ENCODE measurements around the gene AP1S1. TPM values are rescaled to one million over a fixed set of nuclear protein-coding genes. Genes with fewer than 3 reads are reported as not detected.

AP1S1 gene
- polyA plus RNA-seq, 4 donors = 62.7 to 134 (median 87.3) TPM

DNA sequence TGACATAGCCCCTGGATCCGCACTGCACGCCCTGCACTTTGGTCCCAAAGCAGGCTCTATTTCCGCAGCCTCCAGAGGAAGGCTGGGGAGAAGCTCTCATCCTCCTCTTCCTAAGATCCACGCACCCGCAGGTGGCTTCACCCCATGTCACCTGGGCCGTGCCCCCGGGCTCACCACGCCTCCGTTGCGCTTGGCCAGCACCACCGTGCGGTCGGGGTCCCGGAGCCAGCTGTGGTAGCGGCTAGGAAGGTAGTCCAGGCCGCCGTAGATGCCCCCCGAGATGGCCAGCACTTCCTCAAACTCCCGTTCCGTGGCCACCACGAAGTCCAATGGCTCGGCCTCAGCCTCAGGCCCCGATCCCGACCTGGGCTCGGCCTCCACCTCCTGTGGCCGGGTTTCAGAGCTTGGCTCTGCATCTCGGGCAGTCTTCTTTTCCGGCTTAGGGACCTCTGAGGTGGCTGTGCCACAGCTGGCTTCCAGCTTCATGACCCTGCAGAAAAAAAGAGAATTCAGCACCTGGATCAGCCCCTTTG lies 20.1 kb downstream of the AP1S1 start:
- Histone ChIP-seq H3K27me3 (ENCODE audit: control insufficient read depth in 3 of 3, insufficient read depth in 3 of 3, low read length in 3 of 3) (peaks cover 11 to 99% (median 63%) of the 10 kb centered on the region in 3 donors), H3K36me3 (ENCODE audit: control insufficient read depth in 3 of 3, insufficient read depth in 2 of 3, low read depth in 1 of 3, low read length in 3 of 3) (no peaks in the 10 kb centered on the region), H3K9me3 (ENCODE audit: control insufficient read depth in 2 of 2, insufficient read depth in 1 of 2, low read depth in 1 of 2, low read length in 1 of 2) (peaks cover 0 to 2% of the 10 kb centered on the region in 2 donors), H3K4me3 (ENCODE audit: low read depth in 1 of 3, low read length in 3 of 3) (no peak overlapping the region), H3K4me1 (ENCODE audit: control insufficient read depth in 3 of 3, insufficient read depth in 2 of 3, low read depth in 1 of 3, low read length in 2 of 3) (peaks cover 0 to 25% (median 4%) of the 10 kb centered on the region in 3 donors), H3K27ac (ENCODE audit: low read depth in 1 of 3, low read length in 2 of 3) (no peak overlapping the region)
- 6 to 20% (median 16%) methylated on average over 27 to 28 of the region's 28 CpGs for WGBS, 3 donors
- no peak for DNase-seq
- FAIRE-seq = no peak

- Histone ChIP-seq H3K27me3 (ENCODE audit: control insufficient read depth in 3 of 3, insufficient read depth in 3 of 3, low read length in 3 of 3) (peaks cover 17 to 99% (median 61%) of the 10 kb centered on the region in 3 donors), H3K4me3 (ENCODE audit: low read depth in 1 of 3, low read length in 3 of 3) (no peak overlapping the region), H3K9me3 (ENCODE audit: control insufficient read depth in 2 of 2, insufficient read depth in 1 of 2, low read depth in 1 of 2, low read length in 1 of 2) (peaks cover 0 to 2% of the 10 kb centered on the region in 2 donors), H3K36me3 (ENCODE audit: control insufficient read depth in 3 of 3, insufficient read depth in 2 of 3, low read depth in 1 of 3, low read length in 3 of 3) (no peaks in the 10 kb centered on the region), H3K4me1 (ENCODE audit: control insufficient read depth in 3 of 3, insufficient read depth in 2 of 3, low read depth in 1 of 3, low read length in 2 of 3) (peaks cover 3 to 22% (median 4%) of the 10 kb centered on the region in 3 donors), H3K27ac (ENCODE audit: low read depth in 1 of 3, low read length in 2 of 3) (no peak overlapping the region)
- DNase-seq = peak in 1 of 2 donors; percentile 51
- WGBS, 3 donors = 3 to 12% (median 10%) methylated on average over 3 of the region's 3 CpGs
- no peak for FAIRE-seq
These were observed 21.4 kb downstream of the AP1S1 start for GRCh38 chr7:101175664-101176063.

DNA sequence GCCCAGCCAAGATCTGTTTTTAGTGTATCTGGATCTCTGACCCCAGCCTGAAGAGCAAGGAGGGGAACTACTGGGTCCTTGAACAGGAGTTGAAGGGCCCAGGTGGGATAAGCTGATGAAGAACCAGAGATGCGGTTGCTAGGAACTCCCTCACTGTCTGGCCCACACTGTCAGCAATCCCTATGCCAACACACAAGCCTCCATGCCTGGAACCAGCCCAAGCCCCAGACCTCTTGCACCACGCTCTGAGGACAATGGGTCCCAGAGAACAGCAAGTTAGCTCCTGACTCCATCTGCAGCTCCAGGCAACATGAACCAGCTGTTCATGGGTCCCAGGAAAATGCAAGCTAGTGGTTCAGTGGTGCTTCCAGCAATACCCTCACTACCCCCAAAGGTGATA lies 23.4 kb downstream of the AP1S1 start:
- Histone ChIP-seq H3K27ac (ENCODE audit: low read depth in 1 of 3, low read length in 2 of 3) (no peak overlapping the region), H3K4me1 (ENCODE audit: control insufficient read depth in 3 of 3, insufficient read depth in 2 of 3, low read depth in 1 of 3, low read length in 2 of 3) (peaks cover 3 to 15% (median 4%) of the 10 kb centered on the region in 3 donors), H3K4me3 (ENCODE audit: low read depth in 1 of 3, low read length in 3 of 3) (no peak overlapping the region), H3K27me3 (ENCODE audit: control insufficient read depth in 3 of 3, insufficient read depth in 3 of 3, low read length in 3 of 3) (peaks cover 10 to 94% (median 49%) of the 10 kb centered on the region in 3 donors), H3K9me3 (ENCODE audit: control insufficient read depth in 2 of 2, insufficient read depth in 1 of 2, low read depth in 1 of 2, low read length in 1 of 2) (peaks cover 0 to 2% of the 10 kb centered on the region in 2 donors), H3K36me3 (ENCODE audit: control insufficient read depth in 3 of 3, insufficient read depth in 2 of 3, low read depth in 1 of 3, low read length in 3 of 3) (no peaks in the 10 kb centered on the region)
- DNase-seq (no peak), FAIRE-seq (no peak)
- 71 to 96% (median 89%) methylated on average over 2 of the region's 2 CpGs for WGBS, 3 donors

- Histone ChIP-seq H3K27ac (ENCODE audit: low read depth in 1 of 3, low read length in 2 of 3) (no peak overlapping the region), H3K9me3 (ENCODE audit: control insufficient read depth in 2 of 2, insufficient read depth in 1 of 2, low read depth in 1 of 2, low read length in 1 of 2) (no peaks in the 10 kb centered on the region), H3K4me1 (ENCODE audit: control insufficient read depth in 3 of 3, insufficient read depth in 2 of 3, low read depth in 1 of 3, low read length in 2 of 3) (peaks cover 0 to 4% (median 3%) of the 10 kb centered on the region in 3 donors), H3K4me3 (ENCODE audit: low read depth in 1 of 3, low read length in 3 of 3) (no peak overlapping the region), H3K27me3 (ENCODE audit: control insufficient read depth in 3 of 3, insufficient read depth in 3 of 3, low read length in 3 of 3) (peaks cover 10 to 79% (median 37%) of the 10 kb centered on the region in 3 donors), H3K36me3 (ENCODE audit: control insufficient read depth in 3 of 3, insufficient read depth in 2 of 3, low read depth in 1 of 3, low read length in 3 of 3) (no peaks in the 10 kb centered on the region)
- DNase-seq (no peak), FAIRE-seq (no peak)
- WGBS, 3 donors = 2 to 3% (median 2%) methylated on average over 17 to 20 of the region's 20 CpGs
These were observed 24.8 kb downstream of the AP1S1 start for GRCh38 chr7:101179117-101179516.

- 2 to 3% (median 3%) methylated on average over 19 to 27 of the region's 27 CpGs for WGBS, 3 donors
- H3K9me3 ChIP-seq (ENCODE audit: control insufficient read depth in 2 of 2, insufficient read depth in 1 of 2, low read depth in 1 of 2, low read length in 1 of 2) = no peaks in the 10 kb centered on the region
- no peak for DNase-seq
- no peak for FAIRE-seq
- H3K36me3 ChIP-seq (ENCODE audit: control insufficient read depth in 3 of 3, insufficient read depth in 2 of 3, low read depth in 1 of 3, low read length in 3 of 3) = no peaks in the 10 kb centered on the region
- H3K27me3 ChIP-seq (ENCODE audit: control insufficient read depth in 3 of 3, insufficient read depth in 3 of 3, low read length in 3 of 3) = peaks cover 10 to 73% (median 32%) of the 10 kb centered on the region in 3 donors
- H3K27ac ChIP-seq (ENCODE audit: low read depth in 1 of 3, low read length in 2 of 3) = no peak overlapping the region
- H3K4me3 ChIP-seq (ENCODE audit: low read depth in 1 of 3, low read length in 3 of 3) = peak overlapping the region in 1 of 3 donors; percentile 13
- H3K4me1 ChIP-seq (ENCODE audit: control insufficient read depth in 3 of 3, insufficient read depth in 2 of 3, low read depth in 1 of 3, low read length in 2 of 3) = peaks cover 0 to 4% (median 3%) of the 10 kb centered on the region in 3 donors
These were observed 25.4 kb downstream of the AP1S1 start for GRCh38 chr7:101179713-101180112.

DNA sequence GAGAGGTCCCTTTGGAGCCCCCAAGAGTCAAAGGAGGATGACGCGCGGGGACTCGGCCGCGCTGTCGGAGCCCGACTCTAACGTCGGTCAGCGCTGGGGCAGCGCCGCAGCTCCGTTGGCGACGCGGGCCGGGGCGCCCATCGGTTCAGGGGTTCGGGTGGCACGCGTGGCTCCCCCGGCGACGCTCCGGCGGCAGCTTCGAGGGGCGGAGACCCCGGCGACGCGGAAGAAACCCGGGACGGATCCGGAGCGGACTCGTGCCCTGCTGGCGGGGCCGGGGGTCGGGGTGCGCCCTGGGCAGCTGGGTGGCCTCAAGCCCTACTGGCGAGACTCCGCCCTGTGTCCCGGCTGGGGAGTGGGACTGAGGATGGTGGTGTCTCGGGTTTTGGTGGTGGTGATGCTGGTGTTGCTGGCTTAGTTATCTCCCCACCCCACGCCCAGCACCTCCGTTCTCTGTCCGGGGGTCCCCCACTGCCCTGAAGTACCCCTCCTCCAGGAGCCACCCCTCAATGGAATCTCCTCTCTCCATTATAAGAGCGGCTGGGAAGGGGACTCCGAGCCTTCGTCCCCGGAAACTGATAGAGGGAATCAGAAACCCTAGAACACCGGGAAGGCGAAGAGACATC lies 26.0 kb downstream of the AP1S1 start, which contains the start of gene NAT16:
Gene NAT16, minus strand, starts transcription at position 164 of the 626 bp plus-strand sequence. CDS start 5,486 bp downstream, outside the sequence.
- DNase-seq (no peak), FAIRE-seq (no peak)
- Histone ChIP-seq H3K4me1 (ENCODE audit: control insufficient read depth in 3 of 3, insufficient read depth in 2 of 3, low read depth in 1 of 3, low read length in 2 of 3) (peaks cover 0 to 7% (median 3%) of the 10 kb centered on the region in 3 donors), H3K4me3 (ENCODE audit: low read depth in 1 of 3, low read length in 3 of 3) (peak within 1 kb of the TSS in 1 of 3 donors; percentile 13), H3K36me3 (ENCODE audit: control insufficient read depth in 3 of 3, insufficient read depth in 2 of 3, low read depth in 1 of 3, low read length in 3 of 3) (no peaks in the 10 kb centered on the region), H3K27ac (ENCODE audit: low read depth in 1 of 3, low read length in 2 of 3) (no peak within 1 kb of the TSS), H3K9me3 (ENCODE audit: control insufficient read depth in 2 of 2, insufficient read depth in 1 of 2, low read depth in 1 of 2, low read length in 1 of 2) (no peaks in the 10 kb centered on the region), H3K27me3 (ENCODE audit: control insufficient read depth in 3 of 3, insufficient read depth in 3 of 3, low read length in 3 of 3) (peaks cover 10 to 68% (median 32%) of the 10 kb centered on the region in 3 donors)
- 2 to 3% (median 3%) methylated on average over 21 to 56 of the region's 56 CpGs for WGBS, 3 donors

- H3K27ac ChIP-seq (ENCODE audit: low read depth in 1 of 3, low read length in 2 of 3) = no peak overlapping the region
- DNase-seq = peak; percentile 35 to 44
- peaks cover 2 to 18% (median 17%) of the 10 kb centered on the region in 3 donors for H3K27me3 ChIP-seq (ENCODE audit: control insufficient read depth in 3 of 3, insufficient read depth in 3 of 3, low read length in 3 of 3)
- peaks cover 0 to under 1% (median 0%) of the 10 kb centered on the region in 3 donors for H3K36me3 ChIP-seq (ENCODE audit: control insufficient read depth in 3 of 3, insufficient read depth in 2 of 3, low read depth in 1 of 3, low read length in 3 of 3)
- no peaks in the 10 kb centered on the region for H3K9me3 ChIP-seq (ENCODE audit: control insufficient read depth in 2 of 2, insufficient read depth in 1 of 2, low read depth in 1 of 2, low read length in 1 of 2)
- no peak for FAIRE-seq
- 43 to 52% (median 44%) methylated on average over 5 of the region's 5 CpGs for WGBS, 3 donors
- no peak overlapping the region for H3K4me3 ChIP-seq (ENCODE audit: low read depth in 1 of 3, low read length in 3 of 3)
- peaks cover 0 to 8% (median 0%) of the 10 kb centered on the region in 3 donors for H3K4me1 ChIP-seq (ENCODE audit: control insufficient read depth in 3 of 3, insufficient read depth in 2 of 3, low read depth in 1 of 3, low read length in 2 of 3)
These were observed 31.1 kb downstream of the AP1S1 start for GRCh38 chr7:101185258-101185839.

DNA sequence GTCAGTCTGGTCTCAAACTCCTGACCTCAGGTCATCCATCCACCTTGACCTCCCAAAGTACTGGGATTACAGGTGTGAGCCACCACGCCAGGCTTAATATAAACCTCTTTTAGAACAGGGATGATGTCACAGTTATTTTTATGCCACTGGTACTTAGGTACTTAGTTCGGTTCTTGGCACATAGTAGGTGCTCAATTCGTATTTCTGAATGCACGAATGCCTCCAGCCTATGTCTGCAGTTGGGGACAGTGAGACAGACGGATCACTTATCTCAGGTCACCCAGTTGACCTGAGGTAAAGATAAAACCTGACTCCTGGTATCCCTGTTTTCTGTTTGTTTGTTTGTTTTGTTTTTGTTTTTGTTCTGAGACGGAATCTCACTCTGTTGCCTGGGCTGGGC lies 31.9 kb downstream of the AP1S1 start:
- DNase-seq = no peak
- Histone ChIP-seq H3K36me3 (ENCODE audit: control insufficient read depth in 3 of 3, insufficient read depth in 2 of 3, low read depth in 1 of 3, low read length in 3 of 3) (peaks cover 0 to 5% (median 0%) of the 10 kb centered on the region in 3 donors), H3K9me3 (ENCODE audit: control insufficient read depth in 2 of 2, insufficient read depth in 1 of 2, low read depth in 1 of 2, low read length in 1 of 2) (no peaks in the 10 kb centered on the region), H3K27me3 (ENCODE audit: control insufficient read depth in 3 of 3, insufficient read depth in 3 of 3, low read length in 3 of 3) (peaks cover 0 to 12% (median 9%) of the 10 kb centered on the region in 3 donors), H3K4me1 (ENCODE audit: control insufficient read depth in 3 of 3, insufficient read depth in 2 of 3, low read depth in 1 of 3, low read length in 2 of 3) (peaks cover 0 to 8% (median 0%) of the 10 kb centered on the region in 3 donors), H3K4me3 (ENCODE audit: low read depth in 1 of 3, low read length in 3 of 3) (no peak overlapping the region), H3K27ac (ENCODE audit: low read depth in 1 of 3, low read length in 2 of 3) (no peak overlapping the region)
- 62 to 66% (median 64%) methylated on average over 6 of the region's 6 CpGs for WGBS, 3 donors
- FAIRE-seq = no peak
